T-helper 17 cell (primary cell): Measurements from ENCODE around the gene ATP8B4. TPM values are rescaled to one million over a fixed set of nuclear protein-coding genes. Genes with fewer than 3 reads are reported as not detected.

Experiments used
- ATAC-seq: fragments of 150-1000 bp; cut with Tn5 transposase; 2 replicates; pipeline ENCODE4 v1.10.0; 2021; ENCODE audit warnings: mild to moderate bottlenecking, moderate library complexity
- DNase-seq, 3 donors: peaks; one replicate each; pipeline versions ENCODE4 v3.0.0 to v3.0.0-alpha.2; 2020 to 2021
- H3K9me3 ChIP-seq: one replicate; pipeline ENCODE4 v1.7.0; 2013; ENCODE audit warnings: low read length, mild to moderate bottlenecking; ENCODE audit not compliant: control insufficient read depth, poor library complexity, severe bottlenecking
- H3K27ac Mint-ChIP-seq: one replicate; pipeline ENCODE4 v1.8.0; 2022; ENCODE audit warnings: mild to moderate bottlenecking, moderate library complexity, mixed read lengths
- H3K27me3 Mint-ChIP-seq: one replicate; pipeline ENCODE4 v1.8.0; 2022; ENCODE audit warnings: mixed read lengths
- H3K36me3 Mint-ChIP-seq: one replicate; pipeline ENCODE4 v1.8.0; 2022; ENCODE audit warnings: low read depth, mixed read lengths
- H3K4me1 Mint-ChIP-seq: one replicate; pipeline ENCODE4 v1.8.0; 2022; ENCODE audit warnings: mild to moderate bottlenecking, mixed read lengths
- H3K4me3 Mint-ChIP-seq: one replicate; pipeline ENCODE4 v1.8.0; 2022; ENCODE audit warnings: mild to moderate bottlenecking, moderate library complexity, mixed read lengths
- total RNA-seq, 4 donors: library from RNA in 2 of 4; stranded (reverse) in 2 of 4; gene quantifications; one replicate each; pipeline ENCODE4 v1.2.3 and lab custom pipeline; 2022 to 2026

ATP8B4 gene
- total RNA-seq, 2 donors from 2014 or later, result 0.86 to 1.1 TPM

- DNase-seq, result no peak
- H3K36me3 Mint-ChIP-seq, result peaks cover 2% of the 10 kb centered on the region
- ATAC-seq, result no peak
- H3K27me3 Mint-ChIP-seq, result peaks cover 27% of the 10 kb centered on the region
- no peak overlapping the region for H3K4me3 Mint-ChIP-seq
- H3K4me1 Mint-ChIP-seq, result no peaks in the 10 kb centered on the region
- H3K27ac Mint-ChIP-seq, result no peak overlapping the region
- no peaks in the 10 kb centered on the region for H3K9me3 ChIP-seq
Measured at GRCh38 chr15:49865925-49866757, 252.9 kb downstream of the ATP8B4 start.

GRCh38 chr15:49864251-49864650 lies 254.8 kb downstream of the ATP8B4 start:
- no peaks in the 10 kb centered on the region for H3K9me3 ChIP-seq
- DNase-seq, result no peak
- Mint-ChIP-seq H3K4me1 (no peaks in the 10 kb centered on the region), H3K36me3 (peaks cover 2% of the 10 kb centered on the region), H3K27ac (no peak overlapping the region), H3K27me3 (peaks cover 27% of the 10 kb centered on the region), H3K4me3 (no peak overlapping the region)
- ATAC-seq, result no peak

GRCh38 chr15:49863431-49864224 lies 255.4 kb downstream of the ATP8B4 start:
- Mint-ChIP-seq H3K27ac (no peak overlapping the region), H3K4me1 (no peaks in the 10 kb centered on the region), H3K27me3 (peaks cover 27% of the 10 kb centered on the region), H3K36me3 (peaks cover 2% of the 10 kb centered on the region), H3K4me3 (no peak overlapping the region)
- DNase-seq (no peak), ATAC-seq (no peak)
- no peaks in the 10 kb centered on the region for H3K9me3 ChIP-seq

- peaks cover 17% of the 10 kb centered on the region for H3K27me3 Mint-ChIP-seq
- ATAC-seq, result no peak
Measured at GRCh38 chr15:49860101-49860500, 258.9 kb downstream of the ATP8B4 start.

GRCh38 chr15:49857496-49858475 lies 261.2 kb downstream of the ATP8B4 start:
- H3K9me3 ChIP-seq, result no peaks in the 10 kb centered on the region
- Mint-ChIP-seq H3K27ac (no peak overlapping the region), H3K4me3 (no peak overlapping the region), H3K27me3 (peaks cover 11% of the 10 kb centered on the region), H3K4me1 (no peaks in the 10 kb centered on the region), H3K36me3 (no peaks in the 10 kb centered on the region)
- ATAC-seq, result no peak
- DNase-seq, result no peak

More at GRCh38 chr15:49860101-49860500, 258.9 kb downstream of the ATP8B4 start:
- no peak for DNase-seq
- Mint-ChIP-seq H3K4me1 (no peaks in the 10 kb centered on the region), H3K4me3 (no peak overlapping the region), H3K27ac (no peak overlapping the region), H3K36me3 (peaks cover 2% of the 10 kb centered on the region)
- no peaks in the 10 kb centered on the region for H3K9me3 ChIP-seq

GRCh38 chr15:49855917-49856637 lies 263.0 kb downstream of the ATP8B4 start:
- H3K4me3 Mint-ChIP-seq, result no peak overlapping the region
- ATAC-seq, result no peak
- H3K4me1 Mint-ChIP-seq, result no peaks in the 10 kb centered on the region

GRCh38 chr15:49852756-49853155 lies 266.3 kb downstream of the ATP8B4 start:
- Mint-ChIP-seq H3K36me3 (no peaks in the 10 kb centered on the region), H3K4me1 (no peaks in the 10 kb centered on the region), H3K27me3 (peaks cover 6% of the 10 kb centered on the region), H3K4me3 (no peak overlapping the region), H3K27ac (no peak overlapping the region)
- no peak for DNase-seq
- no peak for ATAC-seq
- H3K9me3 ChIP-seq, result no peaks in the 10 kb centered on the region

More at GRCh38 chr15:49855917-49856637, 263.0 kb downstream of the ATP8B4 start:
- DNase-seq, result no peak
- no peak overlapping the region for H3K27ac Mint-ChIP-seq
- H3K9me3 ChIP-seq, result no peaks in the 10 kb centered on the region
- no peaks in the 10 kb centered on the region for H3K36me3 Mint-ChIP-seq
- H3K27me3 Mint-ChIP-seq, result peaks cover 11% of the 10 kb centered on the region

- Mint-ChIP-seq H3K27ac (no peak overlapping the region), H3K36me3 (no peaks in the 10 kb centered on the region), H3K4me1 (no peaks in the 10 kb centered on the region), H3K4me3 (no peak overlapping the region), H3K27me3 (no peaks in the 10 kb centered on the region)
- DNase-seq (no peak), ATAC-seq (no peak)
- no peaks in the 10 kb centered on the region for H3K9me3 ChIP-seq
Measured at GRCh38 chr15:49848807-49849206, 270.2 kb downstream of the ATP8B4 start.

- ATAC-seq, result no peak
- no peak overlapping the region for H3K4me3 Mint-ChIP-seq
- H3K36me3 Mint-ChIP-seq, result no peaks in the 10 kb centered on the region
- DNase-seq, result no peak
- no peaks in the 10 kb centered on the region for H3K4me1 Mint-ChIP-seq
- no peaks in the 10 kb centered on the region for H3K9me3 ChIP-seq
- H3K27me3 Mint-ChIP-seq, result no peaks in the 10 kb centered on the region
- H3K27ac Mint-ChIP-seq, result no peak overlapping the region
Measured at GRCh38 chr15:49848282-49848724, 270.7 kb downstream of the ATP8B4 start.

- Mint-ChIP-seq H3K36me3 (no peaks in the 10 kb centered on the region), H3K4me3 (no peak overlapping the region), H3K4me1 (no peaks in the 10 kb centered on the region), H3K27me3 (peaks cover 5% of the 10 kb centered on the region), H3K27ac (no peak overlapping the region)
- H3K9me3 ChIP-seq, result no peaks in the 10 kb centered on the region
- DNase-seq (no peak), ATAC-seq (no peak)
Measured at GRCh38 chr15:49847423-49848281, 271.4 kb downstream of the ATP8B4 start.

- ATAC-seq (no peak), DNase-seq (no peak)
- no peak overlapping the region for H3K4me3 Mint-ChIP-seq
- no peak overlapping the region for H3K27ac Mint-ChIP-seq
- no peaks in the 10 kb centered on the region for H3K9me3 ChIP-seq
- H3K4me1 Mint-ChIP-seq, result no peaks in the 10 kb centered on the region
- peaks cover 5% of the 10 kb centered on the region for H3K27me3 Mint-ChIP-seq
- H3K36me3 Mint-ChIP-seq, result no peaks in the 10 kb centered on the region
Measured at GRCh38 chr15:49844390-49844789, 274.6 kb downstream of the ATP8B4 start.
